Bladder microvascular endothelial cell (primary cell): ENCODE results near the gene GPRIN1. TPM values are rescaled to one million over a fixed set of nuclear protein-coding genes. Genes with fewer than 3 reads are reported as not detected.

Experiments used
- total RNA-seq: library from RNA; depleted of rRNA; stranded (reverse); fragments of >200 nt; gene quantifications from 2 replicates; pipeline ENCODE4 v1.2.3, GENCODE V29; 2014

GPRIN1 gene
- total RNA-seq = 2.9 and 6.0 TPM in 2 replicates

DNA sequence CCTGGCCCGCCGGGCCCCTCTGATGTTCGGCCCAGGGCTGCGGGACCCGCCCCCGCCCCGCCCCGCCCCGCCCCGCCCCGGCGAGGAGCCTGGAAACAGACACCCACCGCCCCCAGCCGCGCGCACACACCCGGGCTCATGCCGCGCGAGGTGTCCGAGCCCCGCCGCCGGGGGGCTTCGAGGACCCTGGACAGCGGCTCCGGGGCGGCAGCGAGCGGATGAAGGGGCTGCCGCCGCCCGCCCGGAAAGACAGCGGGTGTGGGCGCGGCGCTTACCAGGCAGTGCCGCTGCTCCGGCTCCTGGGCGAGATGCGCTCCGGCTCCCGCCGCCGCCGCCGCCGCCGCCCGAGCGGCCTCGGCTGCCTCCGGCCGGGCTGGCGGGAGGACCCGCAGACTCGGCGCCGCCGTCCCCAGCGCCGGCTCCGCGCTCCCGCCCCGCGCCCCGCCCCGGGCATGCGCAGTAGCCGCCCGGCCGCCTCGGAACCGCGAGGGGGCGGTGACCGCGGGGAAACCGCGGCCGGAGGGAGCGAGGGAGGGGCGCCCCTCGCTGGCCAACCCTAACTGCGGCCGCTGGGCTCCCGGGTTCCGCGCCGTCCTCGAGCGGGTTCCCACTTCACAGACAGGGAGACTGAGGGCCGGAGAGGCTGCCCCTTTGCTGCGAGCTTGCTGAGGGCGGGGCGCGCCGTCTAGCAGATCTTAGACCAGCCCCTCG is at the start of gene GPRIN1:
Gene GPRIN1, minus strand, starts transcription at position 433 of the 711 bp plus-strand sequence. CDS start 10,322 bp downstream, outside the sequence.

DNA sequence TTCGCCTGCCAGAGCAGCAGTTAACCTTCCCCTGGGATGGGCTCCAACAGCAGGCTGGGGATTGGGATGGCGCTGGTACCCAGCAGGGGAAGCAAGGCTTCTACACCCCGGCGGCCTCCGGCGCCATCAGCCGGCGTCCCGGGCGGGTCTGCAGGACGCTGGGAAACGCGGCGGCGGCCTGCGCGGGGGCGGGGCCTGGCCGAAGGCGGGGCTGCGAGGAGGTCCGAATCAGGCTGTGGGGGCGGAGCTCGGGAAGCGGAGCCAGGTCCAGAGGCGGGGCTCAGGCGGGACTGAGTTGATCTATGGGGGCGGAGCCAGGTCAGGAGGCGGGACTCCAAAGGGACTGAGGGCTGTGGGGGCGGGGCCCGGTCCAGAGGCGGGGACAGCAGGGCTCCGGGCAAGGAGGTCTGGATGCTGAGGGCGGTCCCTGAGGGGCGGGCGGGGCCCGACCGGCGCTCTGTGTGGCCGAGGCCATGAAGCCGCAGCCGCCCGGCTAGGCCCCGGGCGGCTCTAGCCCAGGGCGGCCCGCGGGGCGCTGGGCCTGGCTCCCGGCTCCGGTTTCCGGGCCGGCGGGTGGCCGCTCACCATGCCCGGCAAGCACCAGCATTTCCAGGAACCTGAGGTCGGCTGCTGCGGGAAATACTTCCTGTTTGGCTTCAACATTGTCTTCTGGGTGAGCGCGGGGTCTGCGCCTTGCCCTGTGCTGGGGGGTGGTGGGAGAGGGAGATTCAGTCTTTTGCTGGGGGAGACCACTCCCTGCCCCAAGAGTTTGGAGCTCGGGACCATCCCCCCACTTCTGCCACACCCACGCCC is 37.3 kb upstream of the GPRIN1 start, which contains the start of gene TSPAN17:
Gene TSPAN17, plus strand, starts transcription at position 455 of the 813 bp plus-strand sequence. Its CDS starts 132 bp downstream, at position 587.

DNA sequence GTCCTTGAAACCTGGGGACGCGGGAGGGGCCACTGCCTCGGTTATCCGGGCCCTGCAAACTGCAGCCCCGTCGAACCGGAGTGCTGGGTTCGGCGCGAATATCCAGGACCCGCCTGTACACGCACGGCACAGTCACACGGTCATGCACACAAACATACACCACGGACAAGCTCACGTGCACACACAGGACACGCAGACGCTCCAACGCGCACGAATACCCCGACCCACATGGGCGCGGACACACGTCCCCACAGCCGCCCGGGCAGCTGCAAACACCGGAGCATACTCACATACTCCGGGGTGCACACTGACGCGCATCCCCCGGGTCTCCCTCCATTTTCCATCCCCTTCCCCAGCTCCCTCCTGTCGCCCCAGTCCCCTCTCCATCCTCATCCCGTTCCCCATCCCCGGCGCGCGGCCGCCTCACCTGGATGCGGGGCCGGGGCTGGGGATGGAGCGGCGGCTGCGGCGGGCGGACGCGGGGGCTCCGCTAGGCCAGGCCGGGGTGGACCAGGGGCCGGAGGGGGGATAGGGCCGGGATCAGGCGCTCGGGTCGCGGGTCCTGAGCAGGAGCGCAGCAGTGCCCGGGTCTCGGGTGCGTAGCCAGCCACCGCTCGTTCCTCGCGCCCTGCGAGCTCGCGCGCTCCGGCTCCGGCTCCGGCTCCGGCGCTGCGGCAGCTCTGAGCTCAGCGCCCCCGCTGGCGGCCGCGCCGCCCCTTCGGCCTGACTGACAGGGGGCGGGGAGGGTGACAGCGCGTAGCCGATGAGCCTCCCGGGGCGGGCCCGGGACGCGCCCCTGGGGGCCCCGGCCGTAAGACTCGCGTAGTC is 20.1 kb upstream of the GPRIN1 start, which contains the start of the genes EIF4E1B and SNCB:
Gene EIF4E1B, plus strand, starts transcription at position 823 of the 828 bp plus-strand sequence. CDS start 12,113 bp downstream, outside the sequence.
Gene SNCB, minus strand, starts transcription at position 682 of the 828 bp plus-strand sequence. CDS start 880 bp downstream, outside the sequence.

DNA sequence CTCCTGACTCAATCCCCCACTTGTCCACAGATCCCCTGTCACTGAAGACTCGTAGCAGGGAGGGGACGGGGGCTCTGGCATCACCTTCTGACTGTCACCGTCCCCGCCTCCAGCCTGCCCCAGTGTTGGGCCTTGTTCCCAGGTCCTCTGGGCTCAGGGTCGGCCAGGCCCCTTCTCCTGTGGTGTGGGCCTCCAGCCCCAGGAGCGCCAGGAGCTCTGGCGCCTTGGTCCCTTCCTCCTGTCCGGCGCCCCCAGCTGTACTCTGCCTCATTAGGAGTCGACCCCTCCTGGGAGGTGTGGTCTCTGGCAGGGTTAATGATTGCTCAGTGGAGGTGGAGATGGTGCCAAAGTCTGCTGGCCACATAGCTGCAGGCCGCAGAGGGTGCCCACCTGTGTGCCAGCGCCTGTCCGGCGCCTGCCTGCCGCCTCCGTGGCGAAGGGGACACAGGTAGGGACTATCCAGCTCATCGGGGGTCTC is 61.0 kb downstream of the GPRIN1 start, which contains the start of gene CDHR2:
Gene CDHR2, plus strand, starts transcription at position 376 of the 478 bp plus-strand sequence. CDS start 16,011 bp downstream, outside the sequence.

Other genes with a start within 250 kb of the GPRIN1 start
- gene KIAA1191, start 248.4 kb downstream of the GPRIN1 start, total RNA-seq = 53.3 and 79.9 TPM in 2 replicates
- gene ARL10, start 244.7 kb downstream of the GPRIN1 start, total RNA-seq = 5.8 and 19.7 TPM in 2 replicates
- gene NOP16, start 221.6 kb downstream of the GPRIN1 start, total RNA-seq = 15.9 and 19.8 TPM in 2 replicates
- 20.6 and 27.6 TPM in 2 replicates for gene HIGD2A, start 221.4 kb downstream of the GPRIN1 start, total RNA-seq
- gene CLTB, start 193.6 kb downstream of the GPRIN1 start, total RNA-seq = 88.4 and 171 TPM in 2 replicates
- 24.3 and 66.0 TPM in 2 replicates for gene FAF2, start 161.8 kb downstream of the GPRIN1 start, total RNA-seq
- 1.6 and 8.5 TPM in 2 replicates for gene RNF44, start 72.8 kb downstream of the GPRIN1 start, total RNA-seq
- gene CDHR2, start 60.8 kb downstream of the GPRIN1 start, total RNA-seq = under 0.01 TPM in 1 of 2 replicates, not detected in the other
- gene SNCB, start 20.4 kb upstream of the GPRIN1 start, total RNA-seq = 0.16 and 1.1 TPM in 2 replicates
- gene EIF4E1B, start 20.5 kb upstream of the GPRIN1 start, total RNA-seq = not detected in 2 replicates
- 39.7 and 55.1 TPM in 2 replicates for gene TSPAN17, start 37.3 kb upstream of the GPRIN1 start, total RNA-seq
- gene UNC5A, start 200.4 kb upstream of the GPRIN1 start, total RNA-seq = 0.97 and 3.3 TPM in 2 replicates